ENCODE measurements around the gene YIPF6. TPM values are rescaled to one million over a fixed set of nuclear protein-coding genes. Genes with fewer than 3 reads are reported as not detected.

YIPF6 gene
- total RNA-seq, 1 experiment from 2014 or later: 24.3 TPM

Other genes with a start within 250 kb of the YIPF6 start
- gene OPHN1, start 65.6 kb upstream of the YIPF6 start, total RNA-seq (2014; rRNA removed): 2.8 and 4.5 TPM in 2 replicates
- gene STARD8, start 148.6 kb downstream of the YIPF6 start, total RNA-seq (2014; rRNA removed): 10.6 and 12.1 TPM in 2 replicates

Data from LHCN-M2 (cell line).